GM19193 (cell line): ENCODE data around the gene EPHB3.

Source experiments
- POLR2A ChIP-seq: IDR thresholded peaks from 4 replicates; pipeline ENCODE4 v1.6.1; 2011; ENCODE audit not compliant: insufficient read depth, insufficient read length; ENCODE audit errors: extremely low read depth

Gene EPHB3

GRCh38 chr3:184578218-184578617, 16.6 kb downstream of the EPHB3 start:
- no peak for TF ChIP-seq POLR2A

- TF ChIP-seq POLR2A, result no peak
Observed at GRCh38 chr3:184578822-184579221, 17.2 kb downstream of the EPHB3 start.

GRCh38 chr3:184579513-184579912, 17.9 kb downstream of the EPHB3 start:
- TF ChIP-seq POLR2A, result no peak

- no peak for TF ChIP-seq POLR2A
Observed at GRCh38 chr3:184580376-184580775, 18.8 kb downstream of the EPHB3 start.

- TF ChIP-seq POLR2A, result no peak
Observed at GRCh38 chr3:184581331-184581855, 19.8 kb downstream of the EPHB3 start.

- no peak for TF ChIP-seq POLR2A
Observed at GRCh38 chr3:184582646-184583577, 21.3 kb downstream of the EPHB3 start.

GRCh38 chr3:184583578-184584451, 22.2 kb downstream of the EPHB3 start:
- TF ChIP-seq POLR2A, result no peak

GRCh38 chr3:184584464-184584891, 22.9 kb downstream of the EPHB3 start:
- TF ChIP-seq POLR2A, result no peak

GRCh38 chr3:184585545-184585944, 24.0 kb downstream of the EPHB3 start:
- no peak for TF ChIP-seq POLR2A

- no peak for TF ChIP-seq POLR2A
Observed at GRCh38 chr3:184586851-184587250, 25.3 kb downstream of the EPHB3 start.

- no peak for TF ChIP-seq POLR2A
Observed at GRCh38 chr3:184588776-184589175, 27.2 kb downstream of the EPHB3 start.

- no peak for TF ChIP-seq POLR2A
Observed at GRCh38 chr3:184590795-184591194, 29.2 kb downstream of the EPHB3 start.

GRCh38 chr3:184591789-184592188, 30.2 kb downstream of the EPHB3 start:
- TF ChIP-seq POLR2A, result no peak

GRCh38 chr3:184592371-184593219, 31.0 kb downstream of the EPHB3 start:
- no peak for TF ChIP-seq POLR2A
